HUDEP-2 (cell line): ENCODE measurements around the gene BLOC1S4.

Experiments used
- DNase-seq, 76 experiments: peaks; one replicate each; lab custom pipeline; 2025; ENCODE audit not compliant: unreplicated experiment in 76 of 76; lab: John Stamatoyannopoulos, UW

Gene BLOC1S4

GRCh38 chr4:6689506-6689960, 26.4 kb upstream of the BLOC1S4 start:
- no peak for DNase-seq

GRCh38 chr4:6692379-6692778, 23.6 kb upstream of the BLOC1S4 start:
- DNase-seq: no peak

GRCh38 chr4:6692806-6693205, 23.2 kb upstream of the BLOC1S4 start:
- no peak for DNase-seq

- DNase-seq: no peak
These were observed 22.5 kb upstream of the BLOC1S4 start, which contains the start of gene S100P for GRCh38 chr4:6693231-6694176. S100P (plus strand) TSS chr4:6693878; CDS start chr4:6693933, 55 bp downstream.

GRCh38 chr4:6694177-6694901, 21.6 kb upstream of the BLOC1S4 start:
- DNase-seq: no peak

GRCh38 chr4:6695660-6696610, 20.0 kb upstream of the BLOC1S4 start:
- peak in 70 of 76 experiments; percentile 3 to 74 (median 44) for DNase-seq

GRCh38 chr4:6696611-6697010, 19.4 kb upstream of the BLOC1S4 start:
- no peak for DNase-seq

- no peak for DNase-seq
These were observed 18.8 kb upstream of the BLOC1S4 start for GRCh38 chr4:6697131-6697530.

- no peak for DNase-seq
These were observed 16.6 kb upstream of the BLOC1S4 start for GRCh38 chr4:6699388-6699787.

- DNase-seq: no peak
These were observed 16.1 kb upstream of the BLOC1S4 start for GRCh38 chr4:6699903-6700302.

GRCh38 chr4:6701371-6701770, 14.6 kb upstream of the BLOC1S4 start:
- peak in 4 of 76 experiments; percentile 8 to 22 (median 12) for DNase-seq

- no peak for DNase-seq
These were observed 13.2 kb upstream of the BLOC1S4 start for GRCh38 chr4:6702761-6703160.

GRCh38 chr4:6703786-6704185, 12.2 kb upstream of the BLOC1S4 start:
- DNase-seq: no peak

- DNase-seq: no peak
These were observed 10.3 kb upstream of the BLOC1S4 start for GRCh38 chr4:6705646-6706045.

GRCh38 chr4:6706173-6706572, 9.8 kb upstream of the BLOC1S4 start:
- DNase-seq: no peak

- DNase-seq: peak in 69 of 76 experiments; percentile 12 to 96 (median 90)
These were observed 6.5 kb upstream of the BLOC1S4 start, which contains the start of gene MRFAP1L1 for GRCh38 chr4:6709230-6710114. MRFAP1L1 (minus strand) TSS chr4:6709865; CDS start chr4:6709629, 236 bp downstream.

GRCh38 chr4:6710282-6710681, 5.7 kb upstream of the BLOC1S4 start:
- DNase-seq: no peak

- no peak for DNase-seq
These were observed 5.0 kb upstream of the BLOC1S4 start for GRCh38 chr4:6710996-6711395.

GRCh38 chr4:6714954-6715353, 1.0 kb upstream of the BLOC1S4 start:
- no peak for DNase-seq
